GM18498 (cell line): ENCODE results near the gene DAB1.

Experiments
- ATAC-seq: cut with Tn5 transposase; IDR thresholded peaks from one replicate; pipeline ENCODE4 v1.9.1; 2021; ENCODE audit warnings: mild to moderate bottlenecking, moderate library complexity; ENCODE audit not compliant: unreplicated experiment

DAB1 gene

DNA sequence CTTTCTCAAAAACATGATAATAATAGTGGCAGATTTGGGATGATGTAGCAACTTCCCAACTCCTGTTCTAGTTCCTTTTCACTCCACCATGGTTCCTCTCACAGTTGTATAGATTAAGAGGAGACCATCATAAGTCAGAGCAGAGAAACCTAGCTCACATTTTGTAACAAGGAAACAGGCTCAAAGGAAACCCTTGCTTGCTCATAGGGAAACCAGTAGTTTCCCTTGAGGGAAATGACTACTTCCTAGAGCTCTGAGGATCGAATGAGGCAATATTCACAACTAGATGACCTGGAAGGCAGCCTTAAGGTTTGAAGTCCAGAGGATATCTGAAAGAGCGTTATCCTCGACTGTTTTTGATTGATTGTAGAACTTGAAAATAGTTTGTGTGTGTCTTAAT lies 382.0 kb downstream of the DAB1 start:
- ATAC-seq: no peak

DNA sequence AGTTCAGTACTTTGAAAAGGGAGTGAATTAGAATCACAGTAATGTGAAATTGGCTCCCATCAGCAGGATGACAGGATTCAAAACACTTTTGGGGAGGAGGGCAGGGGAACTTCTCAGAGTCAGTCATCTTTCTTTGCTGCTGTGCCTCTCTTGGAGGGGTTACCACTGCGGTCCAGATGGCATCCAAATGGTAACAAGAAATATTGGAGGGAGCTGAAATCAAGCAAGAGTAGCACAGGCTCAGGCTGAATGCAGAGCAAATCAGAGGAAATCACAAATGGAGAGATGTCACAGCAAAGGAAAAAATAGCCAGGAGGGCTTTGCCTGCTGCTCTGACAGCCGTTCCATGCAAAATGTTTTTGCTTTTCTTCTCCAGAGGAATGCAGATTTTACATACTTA lies 383.0 kb downstream of the DAB1 start:
- no peak for ATAC-seq

- no peak for ATAC-seq
Observed at GRCh38 chr1:57036641-57037579, 386.9 kb downstream of the DAB1 start.

DNA sequence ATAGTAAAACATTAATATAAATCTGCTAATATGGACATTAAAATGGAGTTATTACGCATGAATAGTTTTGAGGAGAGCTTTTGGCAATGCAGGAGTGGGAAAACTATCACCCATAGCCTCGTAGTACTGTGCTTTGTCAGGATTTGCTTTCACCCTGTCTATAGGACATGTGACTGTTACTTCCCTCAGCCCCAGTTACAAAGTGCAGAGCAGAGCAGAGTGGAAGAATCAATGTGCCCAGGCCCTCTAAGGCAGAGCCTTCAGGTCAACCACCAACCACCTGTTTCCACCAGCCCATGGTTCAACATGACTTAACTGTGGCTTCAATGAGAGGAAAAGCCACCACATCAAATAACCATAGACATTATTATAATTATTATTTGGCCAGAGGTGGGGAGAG lies 389.1 kb downstream of the DAB1 start:
- ATAC-seq: no peak

DNA sequence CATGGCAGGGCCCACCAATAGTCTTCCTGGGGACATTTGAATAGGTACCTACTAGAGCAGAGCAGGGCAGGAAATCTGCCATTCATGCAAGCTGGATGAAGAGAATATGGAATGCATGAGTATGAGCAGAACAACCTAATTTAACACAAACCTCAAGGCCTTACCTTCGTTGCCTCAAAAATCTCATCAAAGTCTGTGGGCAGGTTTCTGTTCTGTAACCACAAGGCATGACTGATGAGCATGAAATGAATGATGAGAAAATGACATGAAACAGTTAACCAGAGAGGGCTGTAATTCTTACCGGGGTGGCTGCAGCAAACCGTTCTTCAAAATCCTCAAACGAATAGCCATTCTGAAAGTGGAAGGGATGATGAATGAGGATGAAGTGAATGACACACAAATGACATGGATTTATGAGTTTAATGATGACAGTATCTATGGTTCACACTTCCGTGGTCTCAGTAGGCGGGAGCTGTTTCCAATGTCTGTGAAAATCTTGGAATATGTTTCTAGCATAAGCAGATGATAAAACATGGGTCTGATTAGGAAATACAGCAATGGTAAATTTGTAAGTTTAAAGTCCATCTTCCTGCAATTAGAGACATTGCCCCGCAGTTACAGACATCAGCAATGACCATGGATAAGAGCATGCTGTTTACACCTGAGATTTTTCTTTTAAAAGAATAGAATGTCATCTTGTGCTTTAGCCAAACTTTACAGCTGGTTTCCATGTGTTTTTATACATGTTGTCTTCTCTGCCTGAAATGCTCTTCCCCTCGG lies 390.4 kb downstream of the DAB1 start:
- ATAC-seq: no peak

GRCh38 chr1:57026624-57027354 lies 397.1 kb downstream of the DAB1 start:
- no peak for ATAC-seq

GRCh38 chr1:57024855-57025254 lies 399.0 kb downstream of the DAB1 start:
- no peak for ATAC-seq

DNA sequence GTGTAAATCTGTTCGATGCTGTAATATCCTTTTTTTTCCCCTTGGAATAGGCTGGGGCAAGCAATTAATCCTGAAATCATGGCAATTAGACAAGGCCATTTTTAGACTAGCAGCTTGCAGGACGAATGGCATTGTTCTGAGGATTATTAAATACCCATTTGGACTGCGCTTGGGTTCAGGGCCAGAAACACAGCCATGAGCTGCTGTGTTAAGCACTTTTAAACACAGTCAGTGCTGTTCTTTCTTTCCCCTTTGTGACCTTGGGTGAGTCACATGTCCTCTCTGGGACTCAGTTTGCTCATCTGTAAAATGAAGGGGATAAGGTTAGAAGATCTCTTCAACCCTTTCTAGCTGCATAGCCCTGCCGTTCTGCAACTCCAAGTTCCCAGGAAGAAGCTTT lies 399.4 kb downstream of the DAB1 start:
- ATAC-seq: no peak

DNA sequence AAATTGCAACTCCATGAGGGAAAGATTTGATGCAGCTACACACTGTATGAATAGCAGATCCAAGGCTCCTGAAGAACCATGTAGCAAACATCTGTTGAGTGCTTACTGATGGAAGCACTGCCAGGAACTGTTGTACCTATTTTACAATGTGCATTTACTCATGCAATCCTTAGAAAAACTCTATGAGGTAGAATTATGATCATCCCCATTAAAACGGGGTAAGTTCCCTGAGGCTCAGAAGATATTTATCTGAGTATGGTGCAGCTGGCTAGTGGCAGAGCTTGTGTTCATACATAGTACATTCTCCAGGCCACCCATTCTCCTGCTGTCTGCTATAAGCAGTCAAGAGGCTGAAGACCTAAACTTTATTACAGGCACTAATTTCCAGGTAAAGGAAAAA lies 403.6 kb downstream of the DAB1 start:
- no peak for ATAC-seq

GRCh38 chr1:57019236-57019839 lies 404.5 kb downstream of the DAB1 start:
- no peak for ATAC-seq

- no peak for ATAC-seq
Observed at GRCh38 chr1:57018119-57018518, 405.7 kb downstream of the DAB1 start.

DNA sequence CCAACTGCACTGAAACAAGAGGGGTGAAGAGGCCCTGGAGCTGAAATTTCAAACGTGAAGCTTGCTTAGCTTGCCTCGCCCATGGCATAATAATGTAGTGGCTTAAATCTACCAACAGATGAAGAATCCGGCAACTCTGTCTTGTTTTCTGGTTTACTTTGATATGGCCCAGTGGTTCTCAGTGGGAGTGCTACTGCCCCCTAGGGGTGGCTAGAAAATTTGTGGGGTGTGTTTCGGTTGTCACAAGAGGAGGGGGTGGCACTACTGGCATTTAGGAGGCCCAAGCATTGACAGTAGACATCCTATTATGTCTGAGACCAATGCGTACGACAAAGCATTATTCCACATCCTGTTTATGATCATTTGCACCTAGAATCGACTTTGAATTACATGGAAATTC lies 406.1 kb downstream of the DAB1 start:
- ATAC-seq: no peak

DNA sequence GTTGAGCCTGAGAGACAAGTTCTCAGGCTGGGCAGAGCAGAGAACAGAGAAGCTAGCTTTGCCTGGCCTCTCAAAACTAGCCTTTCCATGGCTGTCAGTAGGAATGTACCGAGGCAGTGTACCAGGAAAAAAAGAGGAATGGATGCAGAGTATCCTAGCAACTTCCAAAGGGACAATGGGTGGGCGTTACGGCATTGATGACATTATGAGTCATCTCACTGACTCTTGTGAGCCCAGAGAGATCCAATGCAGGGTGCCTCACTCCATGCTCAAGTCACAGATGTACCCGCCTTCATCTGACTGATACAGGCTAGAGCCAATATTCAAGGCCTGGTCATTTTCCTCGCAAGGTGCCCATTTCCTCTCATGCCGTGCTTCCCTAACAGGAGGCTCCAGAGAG lies 406.7 kb downstream of the DAB1 start:
- no peak for ATAC-seq

DNA sequence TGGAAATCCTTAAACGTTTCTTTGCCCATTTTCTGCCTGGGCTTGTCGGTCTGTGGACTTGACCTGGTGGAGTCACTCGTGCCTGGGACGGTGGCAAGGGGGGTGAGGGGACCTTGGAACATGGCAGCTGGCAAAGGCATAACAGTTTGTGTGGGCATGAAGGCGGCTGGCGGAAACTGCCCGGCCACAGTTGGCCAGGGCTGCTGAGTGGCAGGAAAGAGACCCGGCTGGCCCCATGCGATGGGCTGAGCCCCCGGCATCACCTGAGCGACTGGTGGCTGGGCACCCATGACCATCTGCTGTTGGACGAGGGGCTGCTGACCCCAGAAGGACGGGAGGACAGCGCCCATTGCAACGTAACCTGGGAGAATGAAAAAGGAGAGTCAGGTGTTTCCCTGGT lies 408.8 kb downstream of the DAB1 start:
- ATAC-seq: no peak

GRCh38 chr1:57013522-57013921 lies 410.3 kb downstream of the DAB1 start:
- ATAC-seq: no peak

GRCh38 chr1:57012315-57012714 lies 411.5 kb downstream of the DAB1 start:
- no peak for ATAC-seq

DNA sequence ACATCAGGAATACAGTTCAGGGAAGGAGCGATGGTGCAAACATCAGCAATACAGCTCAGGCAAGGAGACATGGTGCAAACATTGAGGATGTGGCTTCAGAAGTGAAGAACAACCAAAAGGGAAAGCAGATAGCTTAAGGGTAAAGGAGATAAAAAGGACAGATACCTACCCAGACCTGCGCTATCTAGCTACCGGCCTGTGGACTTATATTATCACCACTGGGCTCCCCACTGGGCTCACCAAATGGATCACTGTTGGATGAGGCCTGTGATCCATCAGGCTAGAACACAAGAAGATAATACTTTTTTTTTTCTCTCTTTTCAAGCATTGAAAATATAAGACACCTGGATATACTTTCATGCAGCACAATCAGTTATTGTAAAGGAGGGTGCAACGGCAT lies 413.3 kb downstream of the DAB1 start:
- no peak for ATAC-seq

GRCh38 chr1:57007948-57008347 lies 415.9 kb downstream of the DAB1 start:
- ATAC-seq: no peak

- ATAC-seq: no peak
Observed at GRCh38 chr1:57007472-57007871, 416.4 kb downstream of the DAB1 start.

GRCh38 chr1:57003398-57004139 lies 420.3 kb downstream of the DAB1 start:
- ATAC-seq: no peak
